Epithelial cell of esophagus (primary cell): ENCODE results near the gene SCAANT1.
A peak's percentile ranks its signal among the peaks of the same experiment; 100 is the strongest.

ENCODE experiments used
- DNase-seq: peaks from one replicate; pipeline ENCODE4 v3.0.0; 2010; ENCODE audit warnings: low read depth
- H3K4me3 ChIP-seq: 2 replicates; pipeline ENCODE4 v1.5.1; 2011; ENCODE audit warnings: mild to moderate bottlenecking, low read length, control low read depth
- TF ChIP-seq, protein P1 (sequence below): IDR thresholded peaks from 2 replicates; pipeline ENCODE4 v1.5.1; 2011; ENCODE audit warnings: low read depth, mild to moderate bottlenecking, low read length, control low read depth, inconsistent platforms; ENCODE audit not compliant: insufficient read depth; ENCODE audit errors: missing control alignments

The SCAANT1 gene

DNA sequence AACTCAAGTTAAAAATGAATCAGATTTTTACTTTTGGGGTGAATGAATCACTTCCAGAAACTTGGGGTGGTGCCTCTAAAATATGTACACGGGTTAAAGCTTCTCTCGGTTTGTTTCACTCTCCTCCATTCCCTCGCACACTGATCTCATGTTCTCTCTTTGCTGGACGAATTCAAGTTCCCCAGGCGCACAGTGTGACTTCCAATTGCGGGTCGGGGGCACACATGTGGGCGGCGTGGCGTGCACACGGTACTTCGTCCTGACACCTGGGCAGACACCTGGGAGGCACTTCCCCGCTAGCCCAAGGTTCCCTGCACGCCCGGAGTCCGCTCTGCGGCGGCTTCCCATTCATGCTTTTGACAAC lies 692 bp downstream of the SCAANT1 start:
- TF ChIP-seq, protein P1, sequence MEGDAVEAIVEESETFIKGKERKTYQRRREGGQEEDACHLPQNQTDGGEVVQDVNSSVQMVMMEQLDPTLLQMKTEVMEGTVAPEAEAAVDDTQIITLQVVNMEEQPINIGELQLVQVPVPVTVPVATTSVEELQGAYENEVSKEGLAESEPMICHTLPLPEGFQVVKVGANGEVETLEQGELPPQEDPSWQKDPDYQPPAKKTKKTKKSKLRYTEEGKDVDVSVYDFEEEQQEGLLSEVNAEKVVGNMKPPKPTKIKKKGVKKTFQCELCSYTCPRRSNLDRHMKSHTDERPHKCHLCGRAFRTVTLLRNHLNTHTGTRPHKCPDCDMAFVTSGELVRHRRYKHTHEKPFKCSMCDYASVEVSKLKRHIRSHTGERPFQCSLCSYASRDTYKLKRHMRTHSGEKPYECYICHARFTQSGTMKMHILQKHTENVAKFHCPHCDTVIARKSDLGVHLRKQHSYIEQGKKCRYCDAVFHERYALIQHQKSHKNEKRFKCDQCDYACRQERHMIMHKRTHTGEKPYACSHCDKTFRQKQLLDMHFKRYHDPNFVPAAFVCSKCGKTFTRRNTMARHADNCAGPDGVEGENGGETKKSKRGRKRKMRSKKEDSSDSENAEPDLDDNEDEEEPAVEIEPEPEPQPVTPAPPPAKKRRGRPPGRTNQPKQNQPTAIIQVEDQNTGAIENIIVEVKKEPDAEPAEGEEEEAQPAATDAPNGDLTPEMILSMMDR = no peak
- peak overlapping the region; percentile 61 for H3K4me3 ChIP-seq
- no peak for DNase-seq

- H3K4me3 ChIP-seq = no peak overlapping the region
- TF ChIP-seq, protein P1 = no peak
- peak; percentile 28 for DNase-seq
These were observed 1.3 kb downstream of the SCAANT1 start for GRCh38 chr3:63910891-63911290.

DNA sequence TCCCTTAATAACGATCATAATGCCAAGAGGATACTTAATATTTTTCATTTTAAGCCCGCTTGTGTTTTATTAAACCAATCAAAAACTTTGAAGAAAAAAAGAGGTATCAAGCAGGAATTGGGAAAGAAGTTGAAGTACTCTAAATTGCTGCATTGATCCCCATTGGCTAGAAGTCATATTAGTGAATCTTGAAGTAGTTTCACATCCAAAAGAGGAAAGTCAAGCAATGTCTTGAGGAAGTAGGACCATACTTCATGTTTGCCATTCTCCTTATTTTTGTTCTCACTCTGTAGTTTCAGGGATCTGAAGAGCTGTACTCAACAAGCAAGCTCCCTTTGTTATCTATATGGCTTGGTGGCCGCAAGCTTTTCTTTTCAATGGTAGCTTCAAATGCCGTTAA lies 2.2 kb downstream of the SCAANT1 start:
- no peak overlapping the region for H3K4me3 ChIP-seq
- TF ChIP-seq, protein P1 = no peak
- DNase-seq = no peak

DNA sequence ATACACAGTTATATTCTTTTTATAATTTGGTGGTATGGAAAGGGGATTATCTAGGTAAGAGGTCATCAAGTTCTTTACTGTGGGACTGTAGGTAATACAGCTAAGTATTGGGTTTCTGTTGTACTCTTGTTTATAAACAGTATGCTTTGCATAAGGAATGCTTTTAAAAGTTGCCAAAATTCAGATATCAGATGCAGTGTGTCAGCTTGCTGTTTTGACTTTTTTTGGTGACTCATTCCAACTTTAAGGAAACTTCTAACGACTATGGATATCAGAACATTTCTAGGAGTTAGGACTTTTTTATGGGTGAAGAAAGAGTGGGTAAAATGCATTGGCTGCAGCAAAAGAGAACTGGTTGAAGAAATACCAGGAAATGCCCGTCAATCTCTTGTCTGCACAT lies 2.8 kb downstream of the SCAANT1 start:
- DNase-seq = no peak
- TF ChIP-seq, protein P1 = no peak
- H3K4me3 ChIP-seq = no peak overlapping the region

DNA sequence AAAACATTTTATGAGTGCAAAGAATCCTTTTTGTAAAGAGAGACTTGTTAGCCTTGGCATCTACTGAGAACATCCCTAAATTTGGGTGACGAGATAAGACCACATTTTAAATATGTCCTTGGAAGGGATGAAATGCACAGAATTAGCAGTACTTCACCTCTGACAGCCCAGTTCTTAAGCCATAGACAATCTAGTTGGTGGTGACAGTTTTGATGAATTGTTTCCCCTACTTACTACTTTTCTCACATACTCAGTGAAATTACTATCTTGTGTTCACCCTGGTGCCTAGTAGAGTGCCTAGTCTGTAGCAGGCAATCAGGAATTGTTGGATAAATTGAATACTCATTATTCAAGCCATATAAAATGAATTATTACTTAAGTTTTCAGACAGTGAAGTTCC lies 3.4 kb downstream of the SCAANT1 start:
- H3K4me3 ChIP-seq = no peak overlapping the region
- TF ChIP-seq, protein P1 = no peak
- DNase-seq = no peak

DNA sequence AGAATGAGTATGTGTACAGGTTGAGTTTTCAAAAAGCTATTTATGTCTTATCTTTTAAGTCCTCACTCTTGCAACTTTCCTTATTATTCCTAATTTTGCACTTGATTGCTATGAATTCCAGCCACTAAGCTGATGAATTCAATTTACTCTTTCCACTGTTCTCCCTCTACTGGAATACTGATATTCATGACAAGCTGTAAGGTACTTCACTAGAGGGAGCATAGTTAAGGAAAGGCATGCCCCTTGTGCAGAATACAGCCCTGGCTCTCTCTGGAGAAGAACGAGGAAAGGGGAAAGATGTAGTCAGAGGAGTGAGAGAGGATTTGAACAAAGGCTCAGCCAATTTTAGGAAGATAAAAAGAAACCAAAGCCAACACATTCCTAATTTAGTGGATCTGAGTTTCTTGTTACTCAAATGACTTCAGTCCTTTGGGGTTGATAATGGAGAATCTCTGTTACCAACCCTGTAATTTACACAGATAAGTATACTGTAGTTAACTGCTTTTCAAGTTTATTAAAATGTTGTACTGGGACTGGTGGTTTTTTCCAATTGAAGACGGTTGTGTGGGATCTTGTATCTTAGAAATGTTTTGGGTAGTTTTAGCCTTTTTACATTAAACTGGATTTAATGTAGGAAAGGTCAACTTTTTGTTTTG lies 4.0 kb downstream of the SCAANT1 start:
- DNase-seq = no peak
- TF ChIP-seq, protein P1 = peak; percentile 35

More for the DNA sequence above, 4.0 kb downstream of the SCAANT1 start:
- H3K4me3 ChIP-seq = no peak overlapping the region
